Gastroesophageal sphincter (tissue), 3 donors: ENCODE data around the gene CYSRT1.

ENCODE experiments used
- POLR2A ChIP-seq, 2 donors: fragments of 450-650 bp; IDR thresholded peaks; one replicate each; pipeline ENCODE4 v1.6.1; 2017; ENCODE audit warnings: antibody characterized with exemption in 2 of 2, mild to moderate bottlenecking in 2 of 2, moderate library complexity in 1 of 2
- POLR2AphosphoS5 ChIP-seq: sonication (generic); formaldehyde crosslinking; IDR thresholded peaks from one replicate; pipeline ENCODE4 v1.6.1; 2017; ENCODE audit warnings: antibody characterized with exemption
- TF ChIP-seq, protein P1 (sequence below), 4 experiments: fragments of 200-600 bp in 2 of 4; fragments of 450-650 bp in 2 of 4; sonication (generic) in 1 of 4; IDR thresholded peaks; one replicate each; pipeline ENCODE4 v1.5.1; 2017 to 2019; ENCODE audit warnings: antibody characterized with exemption in 4 of 4, mild to moderate bottlenecking in 2 of 4, moderate library complexity in 2 of 4

DNA sequence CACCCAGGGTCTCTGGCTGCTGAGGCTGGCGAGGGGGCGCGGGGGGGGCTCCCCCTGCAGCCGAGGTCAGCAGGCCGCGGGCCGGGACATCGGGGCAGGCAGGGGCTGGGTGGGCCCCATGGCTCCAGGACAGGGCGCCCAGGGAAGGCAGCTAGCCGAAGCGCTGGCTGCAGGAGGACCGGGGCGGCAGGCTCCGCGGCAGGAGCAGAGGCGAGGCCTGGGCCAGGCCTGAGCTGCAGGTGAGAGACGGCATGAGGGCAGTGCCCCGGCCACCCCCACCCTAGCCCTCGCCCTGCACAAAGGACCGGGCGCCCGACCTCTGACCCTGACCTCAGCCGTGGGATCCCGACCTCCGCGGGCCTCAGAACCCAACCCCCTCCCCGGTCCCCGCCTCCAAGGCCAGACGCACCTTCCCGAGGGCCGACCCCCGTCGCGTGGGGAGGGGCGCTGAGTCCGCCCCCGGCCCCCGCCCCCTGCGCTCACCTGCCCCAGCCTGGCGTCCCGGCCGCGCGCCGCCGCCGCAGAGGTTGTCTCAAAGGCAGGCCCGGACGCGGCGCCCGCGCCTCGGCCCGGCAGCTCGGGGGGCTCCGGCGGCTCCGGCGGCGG, 3.4 kb upstream of the CYSRT1 start:
- TF ChIP-seq, protein P1, sequence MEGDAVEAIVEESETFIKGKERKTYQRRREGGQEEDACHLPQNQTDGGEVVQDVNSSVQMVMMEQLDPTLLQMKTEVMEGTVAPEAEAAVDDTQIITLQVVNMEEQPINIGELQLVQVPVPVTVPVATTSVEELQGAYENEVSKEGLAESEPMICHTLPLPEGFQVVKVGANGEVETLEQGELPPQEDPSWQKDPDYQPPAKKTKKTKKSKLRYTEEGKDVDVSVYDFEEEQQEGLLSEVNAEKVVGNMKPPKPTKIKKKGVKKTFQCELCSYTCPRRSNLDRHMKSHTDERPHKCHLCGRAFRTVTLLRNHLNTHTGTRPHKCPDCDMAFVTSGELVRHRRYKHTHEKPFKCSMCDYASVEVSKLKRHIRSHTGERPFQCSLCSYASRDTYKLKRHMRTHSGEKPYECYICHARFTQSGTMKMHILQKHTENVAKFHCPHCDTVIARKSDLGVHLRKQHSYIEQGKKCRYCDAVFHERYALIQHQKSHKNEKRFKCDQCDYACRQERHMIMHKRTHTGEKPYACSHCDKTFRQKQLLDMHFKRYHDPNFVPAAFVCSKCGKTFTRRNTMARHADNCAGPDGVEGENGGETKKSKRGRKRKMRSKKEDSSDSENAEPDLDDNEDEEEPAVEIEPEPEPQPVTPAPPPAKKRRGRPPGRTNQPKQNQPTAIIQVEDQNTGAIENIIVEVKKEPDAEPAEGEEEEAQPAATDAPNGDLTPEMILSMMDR (IDR thresholded peaks at IDR 0.05), result no peak
- TF ChIP-seq POLR2A (IDR thresholded peaks at IDR 0.05), result no peak
- no peak for TF ChIP-seq POLR2AphosphoS5
